Glomerular visceral epithelial cell (primary cell): ENCODE measurements around the gene ABHD5.

ENCODE experiments used
- DNase-seq: peaks from one replicate; pipeline ENCODE4 v3.0.0-alpha.2; 2016; ENCODE audit errors: extremely low spot score

Gene ABHD5

DNA sequence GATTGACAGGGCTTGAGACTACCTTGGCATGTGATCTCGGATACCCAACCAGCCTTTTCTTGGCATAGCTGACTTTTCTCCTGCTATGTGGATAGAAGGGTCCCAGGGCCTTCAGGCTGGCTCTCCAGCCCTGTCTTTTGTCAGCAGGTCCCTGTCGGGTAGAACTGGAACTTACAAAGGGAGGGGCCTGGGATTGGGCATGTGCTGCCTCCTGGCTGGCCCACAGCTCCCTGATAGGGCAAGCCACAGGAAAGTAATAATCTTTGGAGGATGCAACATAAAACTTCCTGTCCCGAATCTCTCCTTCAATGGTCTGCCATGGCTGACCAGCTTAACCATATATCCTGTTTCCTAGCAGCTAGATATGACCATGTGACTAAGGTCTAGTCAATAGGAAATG is 89.1 kb downstream of the ABHD5 start:
- no peak for DNase-seq

GRCh38 chr3:43782541-43782940 is 91.8 kb downstream of the ABHD5 start:
- DNase-seq: no peak
